Right lobe of liver (tissue), 6 donors: Measurements from ENCODE around the gene TPD52L2. TPM values are rescaled to one million over a fixed set of nuclear protein-coding genes. Genes with fewer than 3 reads are reported as not detected.
"Not testable (repeated sequence)": the region's sequence is repeated elsewhere in the genome, so short reads cannot be mapped to it uniquely, and the experiment has no call there.

Experiments
- ATAC-seq, 4 donors: fragments of 200-7000 bp; cut with Tn5 transposase; one replicate each; pipeline ENCODE4 v1.9.1; 2020; ENCODE audit warnings: mild to moderate bottlenecking in 4 of 4, moderate library complexity in 4 of 4
- DNase-seq, 3 donors: peaks; one replicate each; pipeline ENCODE4 v3.0.0-alpha.2; 2020
- H3K27ac ChIP-seq, 3 donors: fragments of 200-600 bp; one replicate each; pipeline ENCODE4 v1.8.0; 2022
- H3K27me3 ChIP-seq, 2 donors: fragments of 200-600 bp; one replicate each; pipeline ENCODE4 v1.8.0; 2022
- H3K36me3 ChIP-seq, 4 donors: fragments of 200-600 bp; sonication (generic) in 1 of 4; one replicate each; pipeline versions ENCODE4 v1.5.1 to v1.8.0; 2017 to 2022; ENCODE audit warnings: control low read depth in 1 of 4
- H3K4me1 ChIP-seq, 4 donors: fragments of 200-600 bp; sonication (generic) in 1 of 4; one replicate each; pipeline versions ENCODE4 v1.5.1 to v1.8.0; 2017 to 2022; ENCODE audit warnings: control low read depth in 1 of 4
- H3K4me3 ChIP-seq, 3 donors: fragments of 200-600 bp; one replicate each; pipeline ENCODE4 v1.8.0; 2022
- H3K9me3 ChIP-seq, 4 donors: fragments of 200-600 bp; sonication (generic) in 1 of 4; one replicate each; pipeline versions ENCODE4 v1.5.1 to v1.8.0; 2017 to 2022; ENCODE audit warnings: control low read depth in 1 of 4
- CTCF ChIP-seq, 4 donors: fragments of 200-600 bp in 3 of 4; fragments of 450-650 bp in 1 of 4; IDR thresholded peaks; one replicate each; pipeline versions ENCODE4 v1.5.1 to v1.8.0; 2016 to 2022; ENCODE audit warnings: antibody characterized with exemption in 4 of 4, mild to moderate bottlenecking in 2 of 4
- POLR2A ChIP-seq: fragments of 450-650 bp; IDR thresholded peaks from one replicate; pipeline ENCODE4 v1.6.1; 2017; ENCODE audit warnings: antibody characterized with exemption, mild to moderate bottlenecking
- WGBS: methylation state at CpG from one replicate; pipeline ENCODE4 v1.1.6; 2018; ENCODE audit warnings: low coverage, low lambda C conversion rate; ENCODE audit not compliant: insufficient coverage; ENCODE audit errors: missing lambda C conversion rate; 5-methylcytosine and 5-hydroxymethylcytosine counted together
- intact Hi-C, 2 donors: fragments of 100-400 bp; cut with DNase I; formaldehyde crosslinking; loops; one replicate each; pipeline versions ENCODE4 v1.11.2 to v1.14.1; 2022
- total RNA-seq, 6 experiments: library from RNA; depleted of rRNA in 2 of 6; stranded (reverse); fragments of >200 nt in 2 of 6; fragmentation: NEBNext Ultra II Directional in 3 of 6; extraction: Animal tissue kit (Norgen Biotek cat#: 25700) in 3 of 6; gene quantifications; one replicate each; pipeline versions ENCODE4 v1.1.0 to v1.2.4, GENCODE V29; 2016 to 2023
- donor health status: DM: no; HTN: yes; CAD: no.
- donor health status: DM: no; HTN: no; CAD: no.
- donor health status: DM: no; HTN: no; CAD: no.
- donor health status: DM: no; HTN: yes; CAD: no.
- donor health status: DM: no; HTN: yes; CAD: no.

TPD52L2 gene
- total RNA-seq, 6 experiments from 2014 or later, result 20.1 to 46.8 (median 30.5) TPM

- Histone ChIP-seq H3K9me3 (no peaks in the 10 kb centered on the region), H3K27me3 (no peaks in the 10 kb centered on the region), H3K4me1 (peaks cover 0 to 5% (median 0%) of the 10 kb centered on the region in 4 donors), H3K4me3 (no peak overlapping the region), H3K36me3 (no peaks in the 10 kb centered on the region), H3K27ac (peak overlapping the region in 2 of 3 donors; percentile 24 to 33)
- intact Hi-C loops, result no loop called here
- TF ChIP-seq POLR2A, result no peak
- no peak for TF ChIP-seq CTCF (IDR thresholded peaks at IDR 0.05)
- ATAC-seq, result peak; percentile 30 to 52 (median 50)
- 43% methylated on average over 6 of the region's 16 CpGs for WGBS
- DNase-seq, result peak in 1 of 3 donors; percentile 39
Observed at GRCh38 chr20:63847237-63848002, 17.6 kb upstream of the TPD52L2 start.

GRCh38 chr20:63848003-63848911 lies 16.8 kb upstream of the TPD52L2 start:
- Histone ChIP-seq H3K27me3 (no peaks in the 10 kb centered on the region), H3K9me3 (no peaks in the 10 kb centered on the region), H3K4me1 (peaks cover 0 to 5% (median 0%) of the 10 kb centered on the region in 4 donors), H3K36me3 (no peaks in the 10 kb centered on the region), H3K4me3 (no peak overlapping the region), H3K27ac (peak overlapping the region in 2 of 3 donors; percentile 24 to 33)
- ATAC-seq, result peak; percentile 16 to 46 (median 30)
- intact Hi-C loops, result no loop called here
- no peak for TF ChIP-seq CTCF (IDR thresholded peaks at IDR 0.05)
- no peak for TF ChIP-seq POLR2A
- DNase-seq, result no peak
- WGBS, result 66% methylated on average over 4 of the region's 28 CpGs

- DNase-seq, result no peak
- Histone ChIP-seq H3K36me3 (no peaks in the 10 kb centered on the region), H3K27ac (no peak overlapping the region), H3K9me3 (no peaks in the 10 kb centered on the region), H3K4me1 (peaks cover 0 to 5% (median 0%) of the 10 kb centered on the region in 4 donors), H3K4me3 (no peak overlapping the region), H3K27me3 (no peaks in the 10 kb centered on the region)
- TF ChIP-seq CTCF (IDR thresholded peaks at IDR 0.05) (no peak), POLR2A (no peak)
- intact Hi-C loops, result no loop called here
- no peak for ATAC-seq
- WGBS, result 72% methylated on average over 17 of the region's 27 CpGs
Observed at GRCh38 chr20:63850689-63851547, 14.2 kb upstream of the TPD52L2 start.

- H3K36me3 ChIP-seq, intact Hi-C loops, H3K4me3 ChIP-seq, H3K9me3 ChIP-seq, H3K27ac ChIP-seq, ATAC-seq, H3K4me1 ChIP-seq, DNase-seq, H3K27me3 ChIP-seq: not testable (repeated sequence)
- WGBS, result 69% methylated on average over 12 of the region's 14 CpGs
Observed at GRCh38 chr20:63851548-63851943, 13.5 kb upstream of the TPD52L2 start.

- H3K36me3 ChIP-seq, ATAC-seq, H3K4me3 ChIP-seq, H3K4me1 ChIP-seq, DNase-seq, H3K27me3 ChIP-seq, H3K9me3 ChIP-seq, intact Hi-C loops: not testable (repeated sequence)
- H3K27ac ChIP-seq, result peak overlapping the region in 1 of 3 donors; percentile 51
- 33% methylated on average over 3 of the region's 4 CpGs for WGBS
Observed at GRCh38 chr20:63853733-63854068, 11.4 kb upstream of the TPD52L2 start.
